Measurements from ENCODE around the gene CCDC177. TPM values are rescaled to one million over a fixed set of nuclear protein-coding genes. Genes with fewer than 3 reads are reported as not detected.

Gene CCDC177
- total and polyA plus RNA-seq, 2 of the 8 experiments (the other 6 are each of a cell fraction or from before 2014, with no cell fraction given) = 0.62 to 2.8 TPM

DNA sequence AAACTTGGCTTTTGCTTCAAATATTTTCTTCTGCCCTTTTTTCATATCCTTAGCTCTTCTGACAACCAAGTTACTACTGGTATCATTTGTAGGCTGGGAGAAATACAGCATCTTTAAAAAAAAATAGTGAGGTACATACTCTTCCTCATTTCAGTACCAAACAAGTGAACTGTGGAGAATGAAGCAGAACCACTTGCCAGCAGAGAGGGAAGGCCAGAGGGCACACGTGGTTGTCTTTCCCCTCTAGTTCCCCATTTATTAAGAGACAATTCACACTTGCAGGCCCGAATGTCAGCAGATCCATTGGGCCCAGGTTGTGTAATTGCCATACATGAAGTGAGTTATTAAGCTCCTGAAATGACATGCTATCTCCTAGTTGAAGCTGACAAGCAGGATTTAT, 39.9 kb upstream of the CCDC177 start:
- H2BK12ac ChIP-seq (ENCODE audit: low read depth, low read length) = no peak overlapping the region
- ChIA-PET POLR2A (ENCODE audit: partially characterized antibody) (no interaction called here), CTCF (ENCODE audit: partially characterized antibody) (interaction anchor here (1.0 to 4.4 kb wide), 4 partner anchors 11 to 113 kb away, joined by 3 to 16 read pairs (median 4); no protein-coding TSS in a partner anchor)
- no peak overlapping the region for H3K27ac ChIP-seq (ENCODE audit: low read depth, low read length)
- peaks cover 13% of the 10 kb centered on the region; the same call in 1 of the 2 replicates for H3K23me2 ChIP-seq (ENCODE audit: low read depth, low read length)
- no peaks in the 10 kb centered on the region for H4K20me1 ChIP-seq (replicated peaks in 1 of 2; ENCODE audit: control insufficient read depth in 1 of 2, insufficient read depth in 2 of 2, low read length in 2 of 2)
- WGBS, 2 experiments (ENCODE audit: extremely low coverage in 1 of 2, insufficient coverage in 1 of 2, insufficient read length in 1 of 2, insufficient replicate concordance in 2 of 2, low coverage in 1 of 2, low lambda C conversion rate in 2 of 2, missing lambda C conversion rate in 1 of 2) = 76% methylated on average over 2 of the region's 2 CpGs; no CpG with 5 or more reads in 1 of the 2 experiments
- no peaks in the 10 kb centered on the region for H3K9me3 ChIP-seq (ENCODE audit: insufficient read depth in 2 of 2, low read depth in 1 of 2, low read length in 1 of 2)
- H3K18ac ChIP-seq (ENCODE audit: extremely low read depth, low read length) = no peak overlapping the region
- DNase-seq (ENCODE audit: low read depth in 1 of 2, low spot score in 2 of 2) = no peak
- H3K9ac ChIP-seq (replicated peaks in 1 of 4; ENCODE audit: extremely low read depth in 1 of 4, low read depth in 3 of 4, low read length in 3 of 4) = no peak overlapping the region; a peak in 1 of 7 replicates
- H3K4me1 ChIP-seq (replicated peaks in 1 of 4; ENCODE audit: control insufficient read depth in 3 of 4, insufficient read depth in 4 of 4, low read length in 3 of 4) = peaks cover 2 to 15% (median 7%) of the 10 kb centered on the region in 4 experiments; a peak in 5 of 7 replicates
- H2AK5ac ChIP-seq (ENCODE audit: low read depth, low read length) = no peak overlapping the region
- no peak overlapping the region for H2BK20ac ChIP-seq (ENCODE audit: low read length)
- H2BK15ac ChIP-seq (ENCODE audit: low read length) = no peak overlapping the region
- H3K79me1 ChIP-seq (ENCODE audit: low read depth, low read length) = no peaks in the 10 kb centered on the region; the same call in 1 of the 2 replicates
- 0 out of 4 replicates have a peak, but pooled peaks cover 0 to 5% of the 10 kb centered on the region in 2 experiments for H3K79me2 ChIP-seq (ENCODE audit: control insufficient read depth in 1 of 2, insufficient read depth in 2 of 2, low read length in 2 of 2)
- FAIRE-seq = no peak
- no peak overlapping the region for H4K91ac ChIP-seq (replicated peaks; ENCODE audit: insufficient read length, low read length)
- no peak overlapping the region for H3K14ac ChIP-seq (ENCODE audit: insufficient read length)
- peaks cover 0 to 3% (median 0%) of the 10 kb centered on the region in 4 experiments; a peak in 1 of 7 replicates for H3K27me3 ChIP-seq (replicated peaks in 1 of 4; ENCODE audit: control insufficient read depth in 3 of 4, extremely low read depth in 1 of 4, insufficient read depth in 3 of 4, low read length in 3 of 4)
- no peak overlapping the region for H2AFZ ChIP-seq (ENCODE audit: low read length)
- no peak overlapping the region for H2BK120ac ChIP-seq (replicated peaks; ENCODE audit: low read depth, low read length)
- no peak overlapping the region for H3K4me3 ChIP-seq (ENCODE audit: extremely low read depth in 1 of 4, insufficient read depth in 2 of 4, low read depth in 3 of 4, low read length in 4 of 4)
- no peak overlapping the region for H4K5ac ChIP-seq (ENCODE audit: insufficient read length, low read depth, low read length)
- H2BK5ac ChIP-seq (ENCODE audit: low read depth, low read length) = no peak overlapping the region
- no peak overlapping the region for H3K23ac ChIP-seq (ENCODE audit: insufficient read length)
- H3K4ac ChIP-seq (replicated peaks; ENCODE audit: insufficient read length, low read depth, low read length) = no peak overlapping the region
- no peak overlapping the region for H3K4me2 ChIP-seq (ENCODE audit: insufficient read depth in 1 of 2, low read depth in 2 of 2, low read length in 2 of 2)
- no peaks in the 10 kb centered on the region for H3K36me3 ChIP-seq (ENCODE audit: control insufficient read depth in 2 of 4, insufficient read depth in 4 of 4, low read length in 3 of 4)
- no peak overlapping the region for H3K56ac ChIP-seq (replicated peaks; ENCODE audit: insufficient read length, low read depth, low read length)
- no peak overlapping the region for H4K8ac ChIP-seq (ENCODE audit: extremely low read depth, insufficient read depth, low read length)
- TF ChIP-seq BCL11A (IDR thresholded peaks at IDR 0.05; ENCODE audit: low read depth in 2 of 2, low read length in 2 of 2) = no peak
- TF ChIP-seq SRF (IDR thresholded peaks at IDR 0.05; ENCODE audit: low read depth, low read length) = no peak
- TF ChIP-seq TCF12 (IDR thresholded peaks at IDR 0.05; ENCODE audit: low read depth, low read length) = no peak
- no peak for TF ChIP-seq POLR2AphosphoS5 (IDR thresholded peaks at IDR 0.05; ENCODE audit: low read depth, low read length)
- no peak for TF ChIP-seq BRCA1 (IDR thresholded peaks at IDR 0.05; ENCODE audit: low read depth, low read length)
- TF ChIP-seq MAFK (IDR thresholded peaks at IDR 0.05; ENCODE audit: low read depth, low read length) = no peak
- TF ChIP-seq KDM1A (IDR thresholded peaks at IDR 0.05; ENCODE audit: borderline replicate concordance, low read length) = no peak
- no peak for TF ChIP-seq HDAC6 (IDR thresholded peaks at IDR 0.05; ENCODE audit: low read depth, low read length)
- TF ChIP-seq SIX5 (IDR thresholded peaks at IDR 0.05; ENCODE audit: low read depth, low read length) = no peak
- TF ChIP-seq RXRA (IDR thresholded peaks at IDR 0.05; ENCODE audit: insufficient read depth, low read depth, low read length) = no peak
- TF ChIP-seq SIRT6 (IDR thresholded peaks at IDR 0.05; ENCODE audit: low read length) = no peak
- TF ChIP-seq EZH2 (IDR thresholded peaks at IDR 0.05; ENCODE audit: low read depth, low read length, severe bottlenecking) = no peak
- TF ChIP-seq CTBP2 (IDR thresholded peaks at IDR 0.05; ENCODE audit: borderline replicate concordance, insufficient read depth, insufficient read length, low read length) = no peak
- no peak for TF ChIP-seq JUND (IDR thresholded peaks at IDR 0.05; ENCODE audit: low read length)
- no peak for TF ChIP-seq CBX5 (IDR thresholded peaks at IDR 0.05; ENCODE audit: low read depth, low read length)
